HEK293 (cell line): Measurements from ENCODE around the gene SRSF9.

Experiments used
- AEBP2 ChIP-seq: fragments of 450-650 bp; formaldehyde crosslinking; IDR thresholded peaks from 2 replicates; pipeline ENCODE4 v1.5.1; 2016; ENCODE audit warnings: missing biosample characterization, missing genetic modification characterization, borderline replicate concordance
- BCL11A ChIP-seq: fragments of 450-650 bp; formaldehyde crosslinking; IDR thresholded peaks from 2 replicates; pipeline ENCODE4 v1.5.1; 2016; ENCODE audit warnings: low read depth, missing biosample characterization, missing genetic modification characterization
- ELK4 ChIP-seq: IDR thresholded peaks from 2 replicates; pipeline ENCODE4 v1.6.1; 2011; ENCODE audit warnings: mild to moderate bottlenecking, low read depth, low read length, borderline replicate concordance
- GLI4 ChIP-seq: fragments of 450-650 bp; formaldehyde crosslinking; IDR thresholded peaks from 2 replicates; pipeline ENCODE4 v1.5.1; 2016; ENCODE audit warnings: missing biosample characterization, missing genetic modification characterization
- HOXA7 ChIP-seq: sonication (generic); formaldehyde crosslinking; IDR thresholded peaks from 2 replicates; pipeline ENCODE4 v1.8.1; 2022; ENCODE audit warnings: missing genetic modification reagents, borderline replicate concordance
- MZF1 ChIP-seq: fragments of 450-650 bp; formaldehyde crosslinking; IDR thresholded peaks from 2 replicates; pipeline ENCODE4 v1.5.1; 2017; ENCODE audit warnings: missing biosample characterization, missing genetic modification characterization, borderline replicate concordance
- REST ChIP-seq: fragments of 450-650 bp; formaldehyde crosslinking; IDR thresholded peaks from 2 replicates; pipeline ENCODE4 v1.5.1; 2016; ENCODE audit warnings: missing biosample characterization, missing genetic modification characterization
- SP3 ChIP-seq: fragments of 450-650 bp; formaldehyde crosslinking; IDR thresholded peaks from 2 replicates; pipeline ENCODE4 v1.5.1; 2016; ENCODE audit warnings: missing biosample characterization, missing genetic modification characterization
- TRIM28 ChIP-seq: IDR thresholded peaks from 2 replicates; pipeline ENCODE4 v1.6.1; 2011; ENCODE audit warnings: low read length, control low read depth, borderline replicate concordance
- ZBTB21 ChIP-seq: fragments of 450-650 bp; formaldehyde crosslinking; IDR thresholded peaks from 2 replicates; pipeline ENCODE4 v1.5.1; 2017; ENCODE audit warnings: missing biosample characterization, missing genetic modification characterization
- ZBTB48 ChIP-seq: fragments of 450-650 bp; formaldehyde crosslinking; IDR thresholded peaks from 2 replicates; pipeline ENCODE4 v1.5.1; 2016; ENCODE audit warnings: missing biosample characterization, missing genetic modification characterization
- ZNF132 ChIP-seq: fragments of 450-650 bp; formaldehyde crosslinking; IDR thresholded peaks from 2 replicates; pipeline ENCODE4 v1.5.1; 2017; ENCODE audit warnings: missing biosample characterization, missing genetic modification characterization, borderline replicate concordance
- ZNF133 ChIP-seq: fragments of 450-650 bp; formaldehyde crosslinking; IDR thresholded peaks from 2 replicates; pipeline ENCODE4 v1.5.1; 2016; ENCODE audit warnings: missing biosample characterization, missing genetic modification characterization
- ZNF18 ChIP-seq: fragments of 450-650 bp; formaldehyde crosslinking; IDR thresholded peaks from 2 replicates; pipeline ENCODE4 v1.5.1; 2016; ENCODE audit warnings: missing biosample characterization, missing genetic modification characterization
- ZNF2 ChIP-seq: fragments of 450-650 bp; formaldehyde crosslinking; IDR thresholded peaks from 2 replicates; pipeline ENCODE4 v1.5.1; 2016; ENCODE audit warnings: missing biosample characterization, missing genetic modification characterization
- ZNF292 ChIP-seq: fragments of 450-650 bp; formaldehyde crosslinking; IDR thresholded peaks from 2 replicates; pipeline ENCODE4 v1.5.1; 2016; ENCODE audit warnings: low read depth, missing biosample characterization, missing genetic modification characterization, borderline replicate concordance
- ZNF426 ChIP-seq: fragments of 450-650 bp; formaldehyde crosslinking; IDR thresholded peaks from 2 replicates; pipeline ENCODE4 v1.5.1; 2017; ENCODE audit warnings: missing biosample characterization, missing genetic modification characterization, mild to moderate bottlenecking, inconsistent platforms, moderate library complexity
- ZNF48 ChIP-seq: fragments of 450-650 bp; formaldehyde crosslinking; IDR thresholded peaks from 2 replicates; pipeline ENCODE4 v1.5.1; 2016; ENCODE audit warnings: missing biosample characterization, missing genetic modification characterization
- ZNF549 ChIP-seq: fragments of 450-650 bp; IDR thresholded peaks from 2 replicates; pipeline ENCODE4 v1.5.1; 2018; ENCODE audit warnings: missing biosample characterization, missing genetic modification characterization, mild to moderate bottlenecking, inconsistent platforms, moderate library complexity
- ZNF600 ChIP-seq: fragments of 450-650 bp; formaldehyde crosslinking; IDR thresholded peaks from 2 replicates; pipeline ENCODE4 v1.5.1; 2016; ENCODE audit warnings: missing biosample characterization, missing genetic modification characterization
- ZNF645 ChIP-seq: fragments of 450-650 bp; formaldehyde crosslinking; IDR thresholded peaks from 2 replicates; pipeline ENCODE4; 2016; ENCODE audit warnings: missing biosample characterization, missing genetic modification characterization
- ZNF701 ChIP-seq: fragments of 450-650 bp; formaldehyde crosslinking; IDR thresholded peaks from 2 replicates; pipeline ENCODE4 v1.5.1; 2016; ENCODE audit warnings: missing biosample characterization, missing genetic modification characterization
- ZNF76 ChIP-seq: fragments of 450-650 bp; formaldehyde crosslinking; IDR thresholded peaks from 2 replicates; pipeline ENCODE4; 2016; ENCODE audit warnings: low read depth, missing biosample characterization, missing genetic modification characterization, borderline replicate concordance
- ZNF768 ChIP-seq: fragments of 450-650 bp; formaldehyde crosslinking; IDR thresholded peaks from 2 replicates; pipeline ENCODE4 v1.5.1; 2018; ENCODE audit warnings: missing biosample characterization, mild to moderate bottlenecking, missing genetic modification characterization
- ZNF843 ChIP-seq: fragments of 450-650 bp; formaldehyde crosslinking; IDR thresholded peaks from 2 replicates; pipeline ENCODE4 v1.5.1; 2016; ENCODE audit warnings: missing biosample characterization, missing genetic modification characterization
- ZSCAN18 ChIP-seq: fragments of 450-650 bp; formaldehyde crosslinking; IDR thresholded peaks from 2 replicates; pipeline ENCODE4 v1.5.1; 2016; ENCODE audit warnings: missing biosample characterization, missing genetic modification characterization
- ZSCAN30 ChIP-seq: fragments of 450-650 bp; IDR thresholded peaks from 2 replicates; pipeline ENCODE4 v1.5.1; 2018; ENCODE audit warnings: missing biosample characterization, mild to moderate bottlenecking, missing genetic modification characterization, moderate library complexity
- ZSCAN4 ChIP-seq: fragments of 450-650 bp; formaldehyde crosslinking; IDR thresholded peaks from 2 replicates; pipeline ENCODE4 v1.5.1; 2017; ENCODE audit warnings: missing biosample characterization, missing genetic modification characterization

Gene SRSF9

GRCh38 chr12:120469450-120470149, at the start of gene SRSF9 (continued):
- TF ChIP-seq ZNF2 (tag by site-specific recombination) (peak; percentile 55; the same call in 1 of the 2 replicates), AEBP2 (tag by site-specific recombination) (no peak), ZNF48 (tag by site-specific recombination) (no peak), ELK4 (peak; percentile 67; the same call in 1 of the 2 replicates), GLI4 (no peak), ZNF292 (no peak), ZNF76 (tag by site-specific recombination) (peak; percentile 90), ZNF843 (0 out of 2 replicates have a peak, but pooled peaks have one; percentile 31), REST (tag by site-specific recombination) (no peak), ZNF132 (tag by site-specific recombination) (no peak), HOXA7 (no peak), TRIM28 (peak; percentile 72; the same call in 1 of the 2 replicates), ZBTB21 (tag by site-specific recombination) (no peak), ZNF701 (tag by site-specific recombination) (no peak), MZF1 (tag by site-specific recombination) (no peak), ZNF426 (tag by site-specific recombination) (no peak), ZNF768 (tag by site-specific recombination) (no peak), SP3 (tag by site-specific recombination) (peak; percentile 12; the same call in 1 of the 2 replicates), ZBTB48 (tag by site-specific recombination) (no peak), ZSCAN30 (peak; percentile 42; the same call in 1 of the 2 replicates), ZNF600 (tag by site-specific recombination) (no peak), ZNF18 (tag by site-specific recombination) (0 out of 2 replicates have a peak, but pooled peaks have one; percentile 21), ZNF645 (no peak), BCL11A (tag by site-specific recombination) (peak; percentile 85; the same call in 1 of the 2 replicates), ZNF133 (tag by site-specific recombination) (no peak), ZNF549 (tag by site-specific recombination) (no peak), ZSCAN18 (no peak), ZSCAN4 (tag by site-specific recombination) (no peak)
